Measurements from ENCODE around the gene MAD1L1. TPM values are rescaled to one million over a fixed set of nuclear protein-coding genes. Genes with fewer than 3 reads are reported as not detected.

Gene MAD1L1
- total and polyA plus RNA-seq, 2 of the 4 experiments (the other 2 are of a cell fraction) = 29.0 to 40.9 TPM

DNA sequence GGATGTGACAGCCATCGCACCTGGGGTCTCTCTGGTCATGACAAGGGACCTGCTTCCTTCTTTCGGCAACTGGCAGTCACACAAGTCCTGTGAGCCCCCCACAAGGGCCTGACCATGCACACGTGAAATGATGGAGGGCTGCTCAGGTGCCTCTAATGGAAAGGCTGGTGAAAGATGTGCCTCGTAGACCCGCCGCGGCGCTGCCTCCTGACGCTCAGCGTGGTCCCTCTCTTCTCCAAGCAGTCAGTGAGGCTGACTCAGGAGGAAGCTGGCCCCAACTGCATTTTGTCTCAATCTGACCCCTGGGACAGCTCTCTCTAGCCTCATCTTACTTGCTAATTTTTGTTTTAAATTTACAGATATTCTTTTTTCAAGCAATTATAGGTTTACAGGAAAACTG is 100.9 kb downstream of the MAD1L1 start:
- Histone ChIP-seq H3K4me2 (ENCODE audit: low read depth, low read length) (no peak overlapping the region), H4K8ac (ENCODE audit: low read depth in 2 of 2, low read length in 2 of 2) (no peak overlapping the region), H2AK9ac (replicated peaks; ENCODE audit: low read depth, low read length, poor library complexity) (no peak overlapping the region), H3K9ac (ENCODE audit: low read depth, low read length) (no peak overlapping the region), H2BK20ac (ENCODE audit: low read depth, low read length) (no peak overlapping the region), H3K36me3 (ENCODE audit: control insufficient read depth, insufficient read depth, low read length) (peaks cover 8% of the 10 kb centered on the region), H2BK15ac (ENCODE audit: low read depth, low read length) (no peak overlapping the region), H4K20me1 (ENCODE audit: insufficient read depth, low read length) (no peaks in the 10 kb centered on the region; the same call in 1 of the 2 replicates), H3K9me1 (ENCODE audit: insufficient read depth, low read length) (no peaks in the 10 kb centered on the region), H3K14ac (replicated peaks; ENCODE audit: low read depth, low read length) (no peak overlapping the region), H2BK120ac (ENCODE audit: low read depth, low read length) (no peak overlapping the region), H3K4ac (ENCODE audit: low read depth, low read length) (no peak overlapping the region), H3K9me3 (ENCODE audit: control insufficient read depth, insufficient read depth, low read length) (no peaks in the 10 kb centered on the region), H3K79me1 (ENCODE audit: low read depth in 1 of 2, low read length in 2 of 2) (no peaks in the 10 kb centered on the region), H3K4me3 (ENCODE audit: insufficient read depth, low read depth, low read length) (no peak overlapping the region), H4K5ac (ENCODE audit: low read depth, low read length) (no peak overlapping the region), H2AK5ac (ENCODE audit: low read depth, low read length) (no peak overlapping the region), H3K4me1 (ENCODE audit: control insufficient read depth, insufficient read depth, low read length) (no peaks in the 10 kb centered on the region), H3K27ac (ENCODE audit: insufficient read depth, low read length) (no peak overlapping the region), H3K18ac (ENCODE audit: low read depth, low read length) (no peak overlapping the region), H3K27me3 (ENCODE audit: control insufficient read depth, insufficient read depth, low read length) (no peaks in the 10 kb centered on the region), H3K56ac (ENCODE audit: extremely low read depth, insufficient read depth, low read length) (no peak overlapping the region), H2AFZ (replicated peaks; ENCODE audit: low read length, poor library complexity) (no peak overlapping the region), H3K23ac (ENCODE audit: low read depth, low read length) (no peak overlapping the region), H2BK5ac (ENCODE audit: low read depth, low read length, poor library complexity, severe bottlenecking) (no peak overlapping the region), H4K91ac (ENCODE audit: insufficient read depth, low read depth, low read length) (no peak overlapping the region)
- WGBS, 2 experiments (ENCODE audit: extremely low coverage in 2 of 2, insufficient read length in 1 of 2) = 88% methylated on average over 5 of the region's 10 CpGs; no CpG with 5 or more reads in 1 of the 2 experiments
- no TSS peak for BruUV-seq (replicated peaks)
- POLR2A ChIA-PET (ENCODE audit: unreplicated experiment) = no interaction called here
- DNase-seq (no peak), ATAC-seq (ENCODE audit: low read depth) (no peak)
- CTCF ChIA-PET = no interaction called here
- no peak for TF ChIP-seq FOS (IDR thresholded peaks at IDR 0.05; ENCODE audit: low read depth, low read length)
- no peak for TF ChIP-seq MAFK (IDR thresholded peaks at IDR 0.05; ENCODE audit: low read depth, low read length)
- TF ChIP-seq RCOR1 (IDR thresholded peaks at IDR 0.05; ENCODE audit: insufficient replicate concordance, low read length) = no peak
- no peak for TF ChIP-seq CEBPB (IDR thresholded peaks at IDR 0.05; ENCODE audit: low read depth, low read length)
- TF ChIP-seq CHD1 (IDR thresholded peaks at IDR 0.05; ENCODE audit: low read depth, low read length) = no peak
- no peak for TF ChIP-seq BHLHE40 (IDR thresholded peaks at IDR 0.05; ENCODE audit: low read depth, low read length)
- TF ChIP-seq POLR2A (IDR thresholded peaks at IDR 0.05; ENCODE audit: low read depth, low read length) = no peak
- no peak for TF ChIP-seq MAZ (IDR thresholded peaks at IDR 0.05; ENCODE audit: borderline replicate concordance, low read depth, low read length)
- TF ChIP-seq RFX5 (IDR thresholded peaks at IDR 0.05; ENCODE audit: low read depth, low read length) = no peak
- no peak for TF ChIP-seq NFE2L2 (IDR thresholded peaks at IDR 0.05; ENCODE audit: low read depth, low read length)
- TF ChIP-seq RAD21 (IDR thresholded peaks at IDR 0.05; ENCODE audit: low read length) = no peak
- TF ChIP-seq, protein P1, sequence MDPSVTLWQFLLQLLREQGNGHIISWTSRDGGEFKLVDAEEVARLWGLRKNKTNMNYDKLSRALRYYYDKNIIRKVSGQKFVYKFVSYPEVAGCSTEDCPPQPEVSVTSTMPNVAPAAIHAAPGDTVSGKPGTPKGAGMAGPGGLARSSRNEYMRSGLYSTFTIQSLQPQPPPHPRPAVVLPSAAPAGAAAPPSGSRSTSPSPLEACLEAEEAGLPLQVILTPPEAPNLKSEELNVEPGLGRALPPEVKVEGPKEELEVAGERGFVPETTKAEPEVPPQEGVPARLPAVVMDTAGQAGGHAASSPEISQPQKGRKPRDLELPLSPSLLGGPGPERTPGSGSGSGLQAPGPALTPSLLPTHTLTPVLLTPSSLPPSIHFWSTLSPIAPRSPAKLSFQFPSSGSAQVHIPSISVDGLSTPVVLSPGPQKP (IDR thresholded peaks at IDR 0.05; ENCODE audit: borderline replicate concordance, low read depth, low read length) = no peak
- intact Hi-C loops (cut with micrococcal nuclease) = no loop called here
- dilution Hi-C loops (cut with HindIII; ENCODE audit: low sequenced_read_pairs, unreplicated experiment) = no loop called here
- in situ Hi-C loops (cut with MboI; ENCODE audit: low sequenced_read_pairs) = no loop called here
